HG02970 (cell line): Measurements from ENCODE around the gene RIOK3.
"Not testable (repeated sequence)": the region's sequence is repeated elsewhere in the genome, so short reads cannot be mapped to it uniquely, and the experiment has no call there.

ENCODE experiments used
- ATAC-seq: cut with Tn5 transposase; IDR thresholded peaks from one replicate; pipeline ENCODE4 v1.9.1; 2021; ENCODE audit warnings: mild to moderate bottlenecking, moderate library complexity, moderate number of reproducible peaks; ENCODE audit not compliant: unreplicated experiment, low FRiP score

RIOK3 gene

DNA sequence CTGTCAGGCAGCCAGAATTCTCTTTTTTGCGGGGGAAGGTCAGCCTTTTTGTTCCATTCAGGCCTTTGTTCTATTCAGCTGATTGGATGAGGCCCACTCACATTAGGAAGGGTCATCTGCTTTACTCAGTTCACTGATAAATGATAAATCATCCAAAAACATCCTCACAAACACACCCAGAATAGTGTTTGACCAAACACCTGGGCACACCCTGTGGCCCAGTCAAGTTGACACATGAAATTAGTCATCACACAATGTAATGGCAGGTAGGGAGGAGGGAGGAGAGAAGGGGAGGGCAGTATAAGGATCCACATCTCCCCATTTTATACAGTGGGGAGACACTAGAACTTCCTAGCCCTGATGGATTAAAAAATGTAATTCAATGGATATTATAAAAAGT is 41.9 kb downstream of the RIOK3 start:
- ATAC-seq = no peak

DNA sequence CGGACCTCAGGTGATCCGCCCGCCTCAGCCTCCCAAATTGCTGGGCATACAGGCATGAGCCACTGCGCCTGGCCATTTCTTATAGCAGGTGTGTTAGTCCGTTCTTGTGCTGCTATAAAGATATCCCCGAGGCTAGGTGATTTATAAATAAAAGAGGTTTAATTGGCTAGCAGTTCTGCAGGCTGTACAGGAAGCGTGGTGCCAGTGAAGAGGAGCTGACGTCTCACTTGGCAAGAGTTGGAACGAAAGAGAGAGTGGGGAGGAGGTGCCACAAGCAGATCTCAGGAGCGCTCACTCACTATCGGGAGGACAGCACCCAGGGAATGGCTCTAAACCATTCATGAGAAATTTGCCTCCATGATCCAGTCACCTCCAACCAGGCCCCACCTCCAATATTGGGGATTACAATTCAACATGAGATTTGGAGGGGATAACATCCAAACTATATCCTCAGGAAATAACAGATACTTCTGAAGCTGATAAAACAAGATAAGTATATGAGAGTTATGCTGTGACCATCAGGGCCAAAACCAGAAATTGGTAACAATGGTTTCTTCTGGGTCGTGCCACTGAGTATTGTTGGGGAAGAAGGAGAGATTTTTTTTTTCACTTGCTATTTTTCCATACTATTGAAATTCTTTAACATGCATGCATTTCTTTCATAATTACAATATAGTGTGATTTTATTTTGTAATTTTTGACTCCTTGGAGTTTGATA is 42.8 kb downstream of the RIOK3 start:
- ATAC-seq = no peak

GRCh38 chr18:23498117-23498516 is 45.0 kb downstream of the RIOK3 start:
- ATAC-seq = no peak

DNA sequence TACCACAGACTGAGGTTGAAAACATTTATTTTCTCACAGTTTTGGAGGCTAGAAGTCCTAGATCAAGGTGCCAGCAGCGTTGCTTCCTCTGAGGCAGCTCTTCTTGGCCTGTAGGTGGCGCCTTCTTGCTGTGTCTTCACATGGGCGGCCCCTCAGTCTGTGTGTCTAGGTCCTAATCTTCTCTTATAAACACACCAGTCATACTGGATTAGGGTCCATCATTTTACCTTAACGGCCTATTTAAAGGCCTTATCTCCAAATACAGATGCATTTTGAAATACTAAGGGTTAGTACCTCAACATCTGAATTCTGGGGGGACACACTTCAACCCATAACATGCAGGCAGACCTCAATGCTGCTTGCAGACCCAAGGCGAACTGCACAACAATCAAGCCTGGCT is 45.8 kb downstream of the RIOK3 start:
- ATAC-seq = no peak

GRCh38 chr18:23499291-23499781 is 46.2 kb downstream of the RIOK3 start:
- no peak for ATAC-seq

- no peak for ATAC-seq
These were observed 48.5 kb downstream of the RIOK3 start for GRCh38 chr18:23501626-23502025.

- ATAC-seq = no peak
These were observed 49.5 kb downstream of the RIOK3 start for GRCh38 chr18:23502516-23503037.

DNA sequence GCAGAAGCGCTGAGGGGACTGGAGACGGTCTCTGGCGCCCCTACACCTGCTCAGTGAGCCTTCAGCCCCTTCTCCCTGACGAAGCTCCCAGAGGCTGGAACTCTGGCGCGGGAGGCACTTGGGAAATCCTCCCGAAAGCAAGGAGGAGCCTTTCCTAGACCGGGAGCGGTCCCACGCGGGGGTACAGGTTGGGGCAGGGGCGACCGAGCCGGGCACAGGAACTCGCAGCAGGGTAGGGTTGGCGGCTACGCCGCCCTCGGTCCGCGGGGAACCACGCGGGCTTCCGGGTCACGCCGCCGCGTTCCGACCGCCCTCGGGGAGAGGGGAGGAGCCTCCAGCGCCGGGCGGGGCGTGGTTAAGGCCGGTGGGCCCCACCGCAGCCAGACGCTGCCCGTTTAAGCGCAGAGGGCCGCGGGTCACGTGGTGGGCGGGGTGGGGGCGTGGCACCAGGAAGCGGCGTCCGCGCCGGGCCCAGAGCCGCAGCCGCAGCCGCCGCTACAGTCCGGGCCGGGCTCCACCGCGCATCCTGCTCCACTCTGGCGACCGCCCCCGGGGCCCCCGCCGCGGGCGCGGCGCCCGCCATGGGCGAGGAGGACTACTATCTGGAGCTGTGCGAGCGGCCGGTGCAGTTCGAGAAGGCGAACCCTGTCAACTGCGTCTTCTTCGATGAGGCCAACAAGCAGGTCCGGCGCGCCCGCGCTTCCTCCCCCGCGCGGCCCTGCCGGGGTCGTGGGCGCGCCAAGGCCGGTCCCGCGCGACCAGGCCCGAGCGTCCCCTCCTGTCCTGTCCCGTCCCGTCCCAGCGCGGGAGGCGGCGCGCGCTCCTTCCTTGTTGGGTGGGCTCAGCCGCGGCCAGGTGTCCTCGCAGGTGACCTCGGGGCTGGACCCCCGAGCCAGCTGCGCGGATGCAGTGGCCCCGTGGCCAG is 50.2 kb downstream of the RIOK3 start, which contains the start of gene RMC1:
Gene RMC1, plus strand, starts transcription at position 474 of the 925 bp plus-strand sequence. Its CDS starts 108 bp downstream, at position 582.
- peak; percentile 83 for ATAC-seq

- ATAC-seq = no peak
These were observed 50.9 kb downstream of the RIOK3 start for GRCh38 chr18:23503963-23504344.

DNA sequence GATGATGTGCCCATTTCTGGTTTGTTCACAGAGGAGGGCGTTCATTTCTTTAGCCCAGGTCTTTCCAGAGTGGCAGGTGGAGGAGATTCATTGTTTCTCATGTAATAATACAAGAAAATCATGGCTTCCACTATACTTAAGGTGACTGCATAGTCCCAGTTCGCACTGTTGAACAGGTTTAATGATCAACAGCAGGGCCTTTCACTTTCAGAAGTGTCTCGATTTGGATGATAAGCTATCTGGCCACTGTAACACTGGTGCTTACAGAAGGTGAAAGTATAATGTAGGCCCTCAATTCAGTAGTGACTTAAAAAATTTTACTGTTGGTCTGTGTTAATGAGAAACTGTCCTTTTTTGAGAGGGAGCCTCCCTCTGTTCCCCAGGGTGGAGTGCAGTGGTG is 51.6 kb downstream of the RIOK3 start:
- ATAC-seq = peak; percentile 48

- no peak for ATAC-seq
These were observed 53.3 kb downstream of the RIOK3 start for GRCh38 chr18:23506393-23506792.

DNA sequence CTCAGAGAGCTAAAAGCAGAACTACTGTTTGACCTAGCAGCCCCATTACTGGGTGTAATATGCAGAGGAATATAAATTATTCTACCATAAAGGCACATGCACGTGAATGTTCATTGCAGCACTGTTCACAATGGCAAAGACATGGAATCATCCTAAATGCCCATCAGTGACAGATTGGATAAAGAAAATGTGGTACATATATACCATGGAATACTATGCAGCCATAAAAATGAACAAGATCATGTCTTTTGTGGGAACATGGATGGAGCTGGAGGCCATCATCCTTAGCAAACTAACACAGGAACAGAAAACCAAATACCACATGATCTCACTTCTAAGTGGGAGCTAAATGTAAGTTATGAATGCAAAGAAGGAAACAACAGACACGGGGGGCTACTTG is 57.8 kb downstream of the RIOK3 start:
- not testable (repeated sequence) for ATAC-seq

DNA sequence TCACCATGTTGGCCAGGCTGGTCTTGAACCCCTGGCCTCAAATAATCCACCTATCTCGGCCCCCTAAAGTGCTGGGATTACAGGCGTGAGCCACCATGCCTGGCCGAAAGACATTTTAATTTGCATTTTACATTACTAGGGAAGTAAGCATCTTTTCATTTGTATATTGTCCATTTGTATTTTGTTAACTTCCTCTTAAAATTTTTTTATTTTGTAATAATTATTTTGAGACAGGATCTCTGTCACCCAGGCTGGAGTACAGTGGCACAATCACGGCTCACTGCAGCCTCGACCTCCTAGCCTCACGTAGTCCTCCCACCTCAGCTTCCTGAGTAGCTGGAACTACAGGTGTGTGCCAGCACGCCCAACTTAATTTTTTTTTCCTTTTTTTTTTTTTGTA is 59.1 kb downstream of the RIOK3 start:
- ATAC-seq = not testable (repeated sequence)

DNA sequence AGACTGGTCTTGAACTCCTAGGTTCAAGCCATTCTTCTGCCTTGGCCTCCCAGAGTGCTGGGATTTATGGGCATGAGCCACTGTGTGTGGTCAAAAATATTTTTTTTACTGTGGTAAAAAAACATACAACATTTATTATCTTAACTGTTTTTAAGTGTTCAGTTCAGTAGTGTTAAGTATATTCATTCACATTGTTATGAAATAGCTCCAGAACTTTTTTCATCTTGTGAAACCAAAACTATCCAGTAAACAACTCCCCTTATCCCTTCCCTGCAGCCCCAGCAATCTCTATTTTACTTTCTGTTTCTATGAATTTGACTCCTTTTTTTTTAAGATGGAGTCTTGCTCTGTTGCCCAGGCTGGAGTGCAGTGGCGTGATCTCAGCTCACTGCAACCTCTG is 59.6 kb downstream of the RIOK3 start:
- no peak for ATAC-seq

- ATAC-seq = no peak
These were observed 62.9 kb downstream of the RIOK3 start for GRCh38 chr18:23515911-23516546.

- no peak for ATAC-seq
These were observed 66.6 kb downstream of the RIOK3 start for GRCh38 chr18:23519734-23520133.

- no peak for ATAC-seq
These were observed 68.2 kb downstream of the RIOK3 start for GRCh38 chr18:23521271-23521670.

- no peak for ATAC-seq
These were observed 68.8 kb downstream of the RIOK3 start for GRCh38 chr18:23521907-23522306.

DNA sequence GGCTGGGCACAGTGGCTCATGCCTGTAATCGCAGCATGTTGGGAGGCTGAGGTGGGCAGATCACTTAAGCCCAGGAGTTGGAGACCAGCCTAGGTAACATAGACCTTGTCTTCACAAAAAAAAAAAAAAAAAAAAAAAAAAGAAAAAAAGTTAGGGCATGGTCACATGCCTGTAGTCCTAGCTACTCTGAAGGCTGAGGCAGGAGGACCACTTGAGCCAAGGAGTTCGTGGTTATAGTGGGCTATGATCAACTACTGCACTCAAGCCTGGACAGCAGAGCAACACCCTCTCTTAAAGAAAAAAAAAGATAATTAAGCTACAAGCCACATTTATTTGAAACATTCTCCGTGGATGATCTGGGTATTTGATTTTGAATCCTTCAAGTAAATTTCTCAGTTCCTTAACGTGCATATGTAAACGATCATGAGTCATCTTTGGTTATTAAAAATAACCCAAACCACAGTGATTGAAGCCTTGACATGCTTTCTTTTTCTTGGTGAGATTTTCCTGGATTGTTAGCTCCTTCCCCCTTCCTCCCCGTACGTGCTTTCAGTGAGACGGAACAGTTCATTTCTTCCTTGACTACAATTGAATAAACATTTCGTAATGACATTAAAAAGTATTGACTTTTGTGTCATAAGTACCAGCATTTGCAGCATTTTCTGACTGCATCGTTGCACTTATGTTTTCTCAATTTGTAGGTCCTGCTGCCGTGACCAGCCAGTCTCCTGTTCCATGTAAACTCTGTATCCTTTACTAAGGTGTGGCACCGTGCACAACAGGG is 70.5 kb downstream of the RIOK3 start:
- ATAC-seq = no peak

- no peak for ATAC-seq
These were observed 71.2 kb downstream of the RIOK3 start for GRCh38 chr18:23524213-23524707.
